NCI-H2196 (cell line): ENCODE results near the gene ALX3.

Experiments
- DNase-seq: peaks from one replicate; lab custom pipeline; 2025; ENCODE audit not compliant: unreplicated experiment; lab: John Stamatoyannopoulos, UW

The ALX3 gene

GRCh38 chr1:110067479-110067892 lies 3.0 kb downstream of the ALX3 start:
- DNase-seq = no peak

GRCh38 chr1:110065841-110066240 lies 4.6 kb downstream of the ALX3 start:
- DNase-seq = no peak

GRCh38 chr1:110064576-110065337 lies 5.7 kb downstream of the ALX3 start:
- no peak for DNase-seq

- no peak for DNase-seq
Measured at GRCh38 chr1:110063781-110064180, 6.7 kb downstream of the ALX3 start.

- no peak for DNase-seq
Measured at GRCh38 chr1:110062612-110063011, 7.9 kb downstream of the ALX3 start.

GRCh38 chr1:110061341-110061740 lies 9.1 kb downstream of the ALX3 start:
- no peak for DNase-seq

GRCh38 chr1:110060662-110061060 lies 9.8 kb downstream of the ALX3 start:
- no peak for DNase-seq

- peak; percentile 14 for DNase-seq
Measured at GRCh38 chr1:110060034-110060661, 10.3 kb downstream of the ALX3 start.

GRCh38 chr1:110059133-110059863 lies 11.2 kb downstream of the ALX3 start:
- DNase-seq = no peak

GRCh38 chr1:110058591-110058990 lies 11.9 kb downstream of the ALX3 start:
- DNase-seq = no peak

GRCh38 chr1:110057963-110058518 lies 12.4 kb downstream of the ALX3 start:
- no peak for DNase-seq

- no peak for DNase-seq
Measured at GRCh38 chr1:110056776-110057175, 13.7 kb downstream of the ALX3 start.

- no peak for DNase-seq
Measured at GRCh38 chr1:110056285-110056683, 14.2 kb downstream of the ALX3 start.

GRCh38 chr1:110055493-110056284 lies 14.8 kb downstream of the ALX3 start:
- no peak for DNase-seq

GRCh38 chr1:110053552-110054428 lies 16.7 kb downstream of the ALX3 start:
- DNase-seq = peak; percentile 57

GRCh38 chr1:110051262-110051648 lies 19.2 kb downstream of the ALX3 start:
- no peak for DNase-seq

GRCh38 chr1:110050602-110051261 lies 19.7 kb downstream of the ALX3 start:
- no peak for DNase-seq

GRCh38 chr1:110049801-110050601 lies 20.5 kb downstream of the ALX3 start:
- DNase-seq = no peak
